NOMO-1 treated with DMSO at 0.1 percent for 48 hours (cell line): ENCODE data around the gene COQ3.
A peak's percentile ranks its signal among the peaks of the same experiment; 100 is the strongest.

ENCODE experiments used
- DNase-seq: peaks from one replicate; lab custom pipeline; 2025; ENCODE audit not compliant: unreplicated experiment; lab: John Stamatoyannopoulos, UW

The COQ3 gene

DNA sequence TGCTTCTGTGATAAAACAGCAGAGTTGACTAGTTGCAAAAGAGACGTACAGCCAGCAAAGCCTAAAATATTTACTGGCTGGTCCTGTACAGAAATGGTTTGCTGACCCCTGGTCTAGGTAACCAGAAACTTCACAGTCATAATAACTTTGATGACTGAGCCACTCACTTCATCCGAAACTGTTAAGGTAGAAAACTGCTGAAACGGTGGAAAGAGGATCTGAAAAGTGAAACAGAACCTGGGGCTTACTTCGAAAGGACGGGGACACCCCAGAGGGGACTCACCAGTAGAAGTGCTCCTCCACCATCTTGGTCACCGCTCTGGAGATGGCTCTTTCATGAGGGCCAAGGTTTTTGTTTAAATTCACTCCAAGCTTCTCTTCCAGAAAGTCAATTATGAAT lies 60.9 kb downstream of the COQ3 start:
- DNase-seq: no peak

DNA sequence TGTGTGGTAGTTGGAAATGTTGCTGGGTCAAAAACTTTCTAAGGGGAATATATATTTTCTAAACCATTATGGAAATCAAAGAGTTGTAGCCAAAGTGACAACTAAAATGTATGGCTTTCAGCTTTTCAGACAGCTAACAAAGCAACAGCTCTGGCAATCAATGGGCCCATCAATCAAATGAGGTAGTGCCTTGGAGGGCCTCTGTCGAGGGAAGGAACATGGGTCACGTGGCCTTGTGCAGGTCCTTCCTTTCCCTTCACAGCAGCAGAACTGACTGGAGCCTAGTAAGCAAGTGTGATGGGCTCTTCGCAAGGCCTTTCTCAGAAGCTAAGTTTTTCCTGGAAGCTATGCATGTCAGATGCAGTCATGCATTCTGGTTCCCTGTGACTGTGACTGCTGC lies 62.5 kb downstream of the COQ3 start:
- DNase-seq: no peak

DNA sequence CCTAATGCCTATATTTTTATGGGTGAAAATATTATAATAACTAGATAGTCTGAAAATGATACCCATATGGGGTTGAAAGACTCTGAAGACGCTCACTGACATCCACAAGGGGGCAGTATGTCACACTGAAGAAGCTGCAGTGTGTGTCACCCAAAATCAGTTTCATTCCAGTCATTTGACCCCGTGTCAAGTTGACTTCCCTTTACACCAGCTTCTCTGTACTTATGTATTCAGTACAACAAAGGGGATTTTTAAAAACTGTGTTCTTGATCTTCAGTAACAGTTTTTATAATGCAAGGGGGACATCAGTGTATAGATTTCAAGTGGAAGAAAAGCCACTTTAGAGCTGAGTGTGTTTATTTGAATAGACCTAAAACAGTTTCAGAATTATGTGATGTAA lies 63.8 kb downstream of the COQ3 start:
- peak; percentile 78 for DNase-seq

DNA sequence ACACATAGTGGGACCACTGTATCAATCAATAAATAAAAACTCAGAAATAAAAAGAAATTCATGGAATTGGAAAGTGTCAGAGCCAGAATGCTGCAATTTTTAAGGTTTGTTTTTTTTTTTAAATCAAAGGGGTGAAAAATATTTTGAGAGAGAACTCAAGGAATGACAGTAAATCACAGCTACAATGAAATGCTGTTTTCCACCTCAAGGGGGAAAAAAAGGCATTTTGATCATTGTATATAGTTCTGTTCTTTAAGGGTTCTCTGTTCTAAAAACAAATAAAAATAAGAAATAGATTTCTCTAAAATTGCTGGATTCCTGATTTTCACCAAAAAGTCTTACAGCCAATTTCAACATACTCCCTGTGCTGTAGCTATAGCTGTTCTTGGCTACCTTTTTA lies 69.0 kb downstream of the COQ3 start:
- DNase-seq: no peak
